ENCODE data around the gene ZNF454. TPM values are rescaled to one million over a fixed set of nuclear protein-coding genes. Genes with fewer than 3 reads are reported as not detected.

ZNF454 gene
- total RNA-seq, 1 experiment from 2014 or later: not detected

- TF ChIP-seq CTCF (IDR thresholded peaks at IDR 0.05; ENCODE audit: insufficient read depth in 1 of 2, low read depth in 1 of 2, low read length in 1 of 2, severe bottlenecking in 1 of 2, unreplicated experiment in 1 of 2): no peak
- Histone ChIP-seq H3K4me3 (ENCODE audit: low read depth, low read length) (no peak overlapping the region), H3K36me3 (ENCODE audit: control insufficient read depth, insufficient read depth, low read length) (no peaks in the 10 kb centered on the region), H3K27me3 (replicated peaks; ENCODE audit: control insufficient read depth, insufficient read depth, low read length) (no peaks in the 10 kb centered on the region), H3K9me3 (peaks cover 23% of the 10 kb centered on the region), H3K4me1 (no peaks in the 10 kb centered on the region)
- Mint-ChIP-seq H3K9me3 (ENCODE audit: unreplicated experiment) (peaks cover 27% of the 10 kb centered on the region), H3K36me3 (ENCODE audit: insufficient read depth, unreplicated experiment) (no peaks in the 10 kb centered on the region), H3K27ac (ENCODE audit: unreplicated experiment) (no peak overlapping the region), H3K27me3 (ENCODE audit: insufficient read depth, unreplicated experiment) (no peaks in the 10 kb centered on the region), H3K4me3 (ENCODE audit: unreplicated experiment) (no peak overlapping the region), H3K4me1 (ENCODE audit: low read depth, unreplicated experiment) (no peaks in the 10 kb centered on the region)
- ChIA-PET POLR2A (no interaction called here), CTCF (no interaction called here)
- no peak for DNase-seq
- intact Hi-C loops (cut with micrococcal nuclease; ENCODE audit: unreplicated experiment): no loop called here
- BruUV-seq (replicated peaks): no TSS peak
Observed at GRCh38 chr5:178988436-178989220, 47.6 kb downstream of the ZNF454 start.

DNA sequence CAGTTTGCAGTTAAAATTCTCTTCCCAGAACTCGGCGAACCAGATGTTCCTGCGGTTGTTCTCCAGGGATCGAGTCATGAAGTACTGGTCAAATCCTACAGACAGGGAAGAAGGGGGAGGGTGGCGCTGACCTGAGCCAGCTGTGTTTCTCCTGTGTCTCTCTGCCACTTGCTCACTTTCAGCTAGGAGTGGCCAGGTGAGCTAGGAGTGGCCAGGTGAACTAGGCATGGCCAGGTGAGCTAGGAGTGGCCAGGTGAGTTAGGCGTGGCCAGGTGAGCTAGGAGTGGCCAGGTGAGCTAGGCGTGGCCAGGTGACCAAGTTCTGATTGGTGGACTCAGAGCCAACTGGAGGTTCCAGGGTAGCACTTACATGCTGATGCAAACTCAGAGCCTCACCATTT, 48.3 kb downstream of the ZNF454 start:
- Histone ChIP-seq H3K4me3 (ENCODE audit: low read depth, low read length) (no peak overlapping the region), H3K9me3 (peaks cover 23% of the 10 kb centered on the region), H3K27me3 (replicated peaks; ENCODE audit: control insufficient read depth, insufficient read depth, low read length) (no peaks in the 10 kb centered on the region), H3K4me1 (no peaks in the 10 kb centered on the region), H3K36me3 (ENCODE audit: control insufficient read depth, insufficient read depth, low read length) (no peaks in the 10 kb centered on the region)
- Mint-ChIP-seq H3K4me3 (ENCODE audit: unreplicated experiment) (no peak overlapping the region), H3K4me1 (ENCODE audit: low read depth, unreplicated experiment) (no peaks in the 10 kb centered on the region), H3K9me3 (ENCODE audit: unreplicated experiment) (peaks cover 27% of the 10 kb centered on the region), H3K27me3 (ENCODE audit: insufficient read depth, unreplicated experiment) (no peaks in the 10 kb centered on the region), H3K36me3 (ENCODE audit: insufficient read depth, unreplicated experiment) (no peaks in the 10 kb centered on the region), H3K27ac (ENCODE audit: unreplicated experiment) (no peak overlapping the region)
- BruUV-seq (replicated peaks): no TSS peak
- intact Hi-C loops (cut with micrococcal nuclease; ENCODE audit: unreplicated experiment): no loop called here
- ChIA-PET CTCF (no interaction called here), POLR2A (no interaction called here)
- TF ChIP-seq CTCF (IDR thresholded peaks at IDR 0.05; ENCODE audit: insufficient read depth in 1 of 2, low read depth in 1 of 2, low read length in 1 of 2, severe bottlenecking in 1 of 2, unreplicated experiment in 1 of 2): no peak
- DNase-seq: no peak

DNA sequence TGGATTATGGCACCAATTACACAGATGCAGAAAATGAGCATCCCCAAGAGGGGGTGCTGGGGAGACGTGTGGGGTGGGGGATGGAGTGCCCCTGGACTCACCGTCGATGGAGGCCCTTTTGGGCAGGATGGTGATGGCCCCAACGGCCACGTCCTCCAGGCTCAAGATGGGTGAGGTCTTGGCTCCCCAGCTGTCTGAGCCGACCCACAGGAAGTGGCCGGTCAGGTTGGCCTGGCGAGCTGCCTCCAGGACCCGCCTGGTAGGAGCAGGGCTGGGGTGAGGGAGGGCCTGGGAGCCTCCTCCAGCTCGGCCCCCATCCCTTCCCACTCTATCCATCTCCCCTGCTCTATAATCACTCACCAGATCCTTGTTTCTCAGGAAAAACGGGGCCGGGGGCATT, 49.5 kb downstream of the ZNF454 start:
- Mint-ChIP-seq H3K4me3 (ENCODE audit: unreplicated experiment) (no peak overlapping the region), H3K9me3 (ENCODE audit: unreplicated experiment) (peaks cover 33% of the 10 kb centered on the region), H3K27ac (ENCODE audit: unreplicated experiment) (no peak overlapping the region), H3K27me3 (ENCODE audit: insufficient read depth, unreplicated experiment) (no peaks in the 10 kb centered on the region), H3K4me1 (ENCODE audit: low read depth, unreplicated experiment) (no peaks in the 10 kb centered on the region), H3K36me3 (ENCODE audit: insufficient read depth, unreplicated experiment) (no peaks in the 10 kb centered on the region)
- Histone ChIP-seq H3K9me3 (peaks cover 17% of the 10 kb centered on the region), H3K4me1 (no peaks in the 10 kb centered on the region), H3K4me3 (ENCODE audit: low read depth, low read length) (no peak overlapping the region), H3K27me3 (replicated peaks; ENCODE audit: control insufficient read depth, insufficient read depth, low read length) (no peaks in the 10 kb centered on the region), H3K36me3 (ENCODE audit: control insufficient read depth, insufficient read depth, low read length) (no peaks in the 10 kb centered on the region)
- intact Hi-C loops (cut with micrococcal nuclease; ENCODE audit: unreplicated experiment): no loop called here
- no TSS peak for BruUV-seq (replicated peaks)
- CTCF ChIA-PET: no interaction called here
- DNase-seq: no peak
- POLR2A ChIA-PET: no interaction called here
- TF ChIP-seq CTCF (IDR thresholded peaks at IDR 0.05; ENCODE audit: insufficient read depth in 1 of 2, low read depth in 1 of 2, low read length in 1 of 2, severe bottlenecking in 1 of 2, unreplicated experiment in 1 of 2): no peak

All from Caco-2 (cell line).